ENCODE results near the gene ERI3.

Gene ERI3

DNA sequence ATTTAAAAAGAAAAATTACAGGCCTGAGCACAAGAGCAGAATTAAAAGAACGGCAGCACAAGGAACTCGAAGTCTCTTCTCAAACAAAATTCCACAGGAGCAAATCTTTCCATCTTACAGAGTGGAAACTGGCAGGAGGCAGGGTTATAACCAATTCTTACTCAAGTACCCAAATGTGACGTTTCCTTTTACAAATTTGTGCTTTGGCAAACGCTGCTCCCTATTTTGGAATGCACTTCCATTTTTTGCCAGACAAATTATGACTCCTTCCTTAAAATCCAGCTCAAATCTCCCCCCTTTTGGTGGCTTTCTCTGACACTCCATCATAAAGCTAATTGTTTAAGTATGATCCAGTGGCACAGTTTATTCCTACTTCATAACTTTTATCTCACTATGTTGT, 7.8 kb downstream of the ERI3 start:
- DNase-seq: no peak

DNA sequence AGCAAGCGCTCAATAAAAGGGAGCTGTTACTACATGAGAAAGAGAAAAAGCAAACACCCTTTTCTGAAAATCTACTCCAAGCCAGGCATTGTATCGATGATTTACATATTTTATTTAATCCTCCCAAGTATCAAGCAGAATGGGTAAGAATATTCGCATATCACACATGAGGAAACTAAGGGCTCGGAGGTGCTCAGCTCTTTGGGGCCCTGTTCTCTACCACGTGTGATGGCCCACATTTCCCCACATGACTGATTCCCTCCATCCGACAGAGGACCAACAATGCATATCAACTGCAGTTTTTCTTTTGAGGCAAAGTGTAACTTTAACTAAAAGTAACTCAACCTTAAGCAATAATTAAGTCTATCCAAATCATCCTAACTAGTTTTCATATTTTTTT, 8.2 kb downstream of the ERI3 start:
- DNase-seq: no peak

DNA sequence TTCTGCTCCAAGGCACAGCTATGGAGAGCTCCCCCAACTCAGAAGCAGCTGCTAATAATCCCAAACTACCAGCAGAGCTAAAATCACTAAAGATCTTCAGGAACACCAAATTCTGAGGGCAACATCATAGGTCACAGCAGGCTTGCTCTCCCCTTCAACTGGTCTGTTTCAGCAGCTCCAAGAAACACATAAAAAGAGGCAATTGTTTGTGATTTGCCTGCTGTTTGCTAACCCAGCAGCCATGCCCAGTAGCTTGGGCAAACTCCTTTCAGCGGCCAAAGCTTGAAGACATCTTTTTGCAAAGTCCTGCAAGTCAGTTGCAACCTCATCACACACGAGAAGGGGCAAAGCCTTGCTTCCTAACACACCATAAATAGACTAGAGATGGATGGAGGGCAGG, 8.9 kb downstream of the ERI3 start:
- no peak for DNase-seq

DNA sequence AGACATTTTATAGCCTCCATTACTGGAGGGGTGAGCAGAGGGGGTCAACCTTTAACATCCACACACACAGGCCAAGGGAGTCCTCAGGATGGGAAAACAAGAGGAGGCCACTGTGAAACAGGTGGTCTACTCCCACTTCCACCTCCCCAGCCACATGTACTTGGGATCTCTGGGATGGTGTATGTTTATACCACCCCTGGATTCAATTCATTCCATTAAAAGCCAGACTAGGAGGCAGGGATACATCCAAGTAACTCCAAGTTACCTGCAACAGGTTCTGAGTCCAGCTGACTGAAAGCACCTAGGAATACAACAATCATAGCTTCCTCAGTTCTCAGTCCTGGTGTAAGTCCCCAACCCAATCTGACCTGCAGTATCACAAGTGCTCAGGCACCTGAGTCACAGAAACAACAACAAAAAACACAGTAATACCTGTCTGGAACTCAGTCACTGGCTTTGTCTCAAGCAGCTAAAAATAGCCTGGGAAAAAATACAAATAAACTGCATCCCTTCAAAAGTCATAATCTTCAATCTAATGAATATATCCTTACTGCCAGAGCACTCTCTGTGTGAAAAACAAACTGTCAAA, 9.8 kb downstream of the ERI3 start:
- DNase-seq: no peak

DNA sequence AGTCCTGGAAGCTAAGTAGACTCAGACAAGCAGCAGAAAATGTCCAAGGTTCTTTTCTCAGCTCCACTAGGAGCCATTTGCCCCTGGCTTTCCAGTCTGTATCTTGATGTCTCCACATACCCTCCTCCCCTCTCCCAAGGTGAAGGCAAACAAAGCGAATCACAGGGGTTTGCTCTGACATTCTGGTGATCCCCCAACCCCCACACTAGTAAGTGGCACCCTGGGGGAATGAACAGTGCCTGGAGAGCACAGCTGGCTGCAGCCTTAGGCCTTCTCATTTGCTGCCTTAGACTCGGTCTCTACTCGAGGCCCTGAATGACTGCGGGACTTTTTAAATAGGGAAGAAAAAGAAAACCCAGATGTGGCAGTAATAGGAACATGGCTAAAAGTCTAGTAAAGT, 15.3 kb downstream of the ERI3 start:
- no peak for DNase-seq

DNA sequence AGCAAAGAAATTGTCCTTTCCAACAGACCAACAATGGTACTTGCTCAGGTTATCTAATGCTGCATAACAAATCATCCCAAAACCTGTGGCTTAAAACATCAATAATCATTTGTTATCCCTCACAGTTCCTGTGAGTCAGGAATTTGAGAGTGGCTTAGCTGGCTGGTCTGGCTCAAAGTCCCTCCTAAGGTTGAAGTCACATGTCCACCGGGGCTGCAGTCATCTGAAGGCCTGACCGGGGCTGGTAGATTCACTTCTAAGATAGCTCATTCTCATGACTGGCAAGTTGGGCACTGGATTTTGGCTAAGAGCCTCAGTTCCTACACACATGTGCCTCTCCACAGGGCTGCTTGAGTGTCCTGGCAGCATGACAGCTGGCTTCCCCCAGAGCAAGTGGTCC, 16.9 kb downstream of the ERI3 start:
- DNase-seq: no peak

DNA sequence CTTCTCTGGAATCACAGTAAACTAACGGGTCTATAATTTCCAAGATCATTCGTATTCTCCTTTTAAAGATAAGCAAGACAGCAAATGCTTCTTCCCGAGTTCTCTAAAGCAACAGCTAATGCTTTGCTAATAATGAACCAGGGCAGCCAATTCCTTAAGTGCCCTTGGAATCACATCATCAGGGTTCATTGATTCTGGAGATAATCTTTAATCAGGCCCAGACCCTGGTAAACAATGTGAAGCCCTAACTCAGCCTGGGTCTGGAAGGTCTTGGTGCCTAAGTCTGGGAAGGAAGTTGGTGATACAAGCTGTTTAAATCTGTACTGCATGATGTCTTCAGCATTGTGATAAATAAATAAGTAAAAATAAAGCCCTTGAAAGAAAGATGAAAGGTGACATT, 18.4 kb downstream of the ERI3 start:
- DNase-seq: no peak

DNA sequence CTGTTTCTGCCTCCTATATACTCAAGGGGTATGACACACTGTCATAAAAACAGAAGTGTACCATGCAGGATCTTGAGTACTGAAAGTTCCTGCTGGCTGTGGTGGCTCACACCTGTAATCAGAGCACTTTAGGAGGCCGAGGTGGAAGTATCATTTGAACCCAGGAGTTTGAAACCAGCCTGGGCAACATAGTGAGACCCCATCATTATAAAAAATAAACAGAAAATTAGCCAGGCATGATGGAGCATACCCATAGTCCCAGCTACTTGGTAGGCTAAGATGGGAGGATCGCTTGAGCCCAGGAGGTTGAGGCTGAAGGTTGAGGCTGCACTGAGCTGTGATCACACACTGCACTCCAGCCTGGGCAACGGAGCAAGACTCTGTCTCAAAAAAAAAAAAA, 20.1 kb downstream of the ERI3 start:
- DNase-seq: no peak

DNA sequence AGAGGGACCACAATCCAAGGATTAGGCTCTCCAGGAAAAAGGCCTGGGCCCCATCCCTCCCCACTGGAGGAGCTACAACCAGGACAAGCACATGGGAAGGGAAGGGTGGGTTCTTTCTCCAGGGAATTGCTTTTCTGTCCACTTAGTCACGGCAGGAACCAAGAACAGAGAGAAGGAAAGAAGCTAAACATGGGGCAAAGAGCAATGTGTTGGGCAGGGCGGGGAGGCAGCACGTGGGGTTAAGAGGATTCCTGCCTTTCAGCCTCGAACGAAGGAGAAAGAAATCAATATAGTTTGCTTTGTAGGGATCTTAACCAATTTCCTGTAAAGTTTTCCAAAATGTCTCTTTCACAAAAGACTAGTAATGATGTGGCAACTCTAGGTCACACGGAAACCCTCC, 21.7 kb downstream of the ERI3 start:
- DNase-seq: no peak

DNA sequence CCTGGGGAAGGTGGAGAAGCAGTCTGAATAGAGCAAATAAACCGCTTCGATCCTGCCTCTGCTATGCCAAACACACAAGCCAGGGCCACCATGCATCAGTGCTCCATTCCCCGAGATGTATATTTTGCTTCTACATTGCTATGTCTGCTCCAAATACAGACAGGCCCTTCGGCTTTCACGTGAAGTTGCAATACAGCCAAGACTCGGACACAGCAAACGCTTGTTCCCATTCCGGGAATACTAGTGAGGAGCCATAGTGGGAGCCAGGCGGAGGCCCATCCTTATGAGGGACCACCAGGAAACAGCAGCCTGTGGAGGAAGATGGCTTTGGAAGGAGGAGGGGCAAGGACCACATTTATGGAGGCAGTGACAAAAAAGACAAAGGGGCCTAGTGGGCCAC, 22.6 kb downstream of the ERI3 start:
- DNase-seq: no peak

DNA sequence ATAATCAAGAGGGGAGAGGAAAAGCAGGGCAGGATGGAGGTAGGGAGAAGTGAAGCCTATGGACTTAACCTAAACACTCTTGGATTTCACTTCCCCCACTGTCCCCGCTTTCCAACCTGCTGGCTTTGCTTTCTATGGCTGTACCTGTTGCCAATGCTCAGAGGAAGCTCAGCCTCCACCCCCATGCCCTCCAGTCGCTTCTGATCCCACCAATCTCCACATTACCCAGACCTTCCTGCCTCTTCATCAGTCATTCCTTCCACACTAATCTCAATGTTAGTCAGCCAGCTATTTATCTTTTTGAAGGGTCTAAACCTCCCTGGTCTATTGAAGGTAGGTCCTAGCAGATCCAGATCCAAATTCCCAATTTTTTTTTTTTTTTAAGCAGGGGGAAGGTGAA, 24.1 kb downstream of the ERI3 start:
- DNase-seq: no peak

DNA sequence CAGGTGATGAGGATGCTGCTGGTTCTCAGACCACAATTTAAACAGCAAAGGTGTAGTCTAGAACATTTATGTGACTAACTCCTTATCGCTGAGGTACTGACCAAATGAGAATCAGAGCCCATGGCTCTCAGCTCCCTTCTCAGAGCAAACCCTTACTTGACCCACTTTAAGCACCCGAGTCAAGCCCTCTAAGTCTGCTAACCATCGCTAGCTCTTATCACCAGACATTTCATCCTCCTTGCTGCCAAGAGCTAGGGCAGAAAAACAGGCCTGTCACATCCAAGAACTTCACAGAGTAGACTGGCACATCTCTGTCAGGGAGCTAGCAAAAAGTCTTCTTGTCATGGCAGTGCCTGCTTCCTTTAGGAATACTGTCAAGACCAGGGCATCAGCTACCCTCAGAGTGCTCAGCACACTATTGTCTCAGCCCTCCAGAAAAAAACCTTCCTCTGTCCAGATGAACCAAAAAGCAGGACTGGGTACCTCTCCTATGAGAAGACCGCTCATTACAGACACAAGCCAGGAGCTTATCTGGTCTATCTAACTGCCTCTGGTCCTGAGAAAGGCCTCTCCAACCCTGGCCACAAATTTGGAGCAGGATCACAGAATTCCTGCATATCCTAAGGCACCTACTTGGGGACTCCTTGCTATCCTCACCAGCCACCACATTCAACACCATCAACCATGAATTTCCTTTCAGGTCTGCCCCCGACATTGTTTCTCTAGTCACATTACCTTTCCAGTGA, 26.2 kb downstream of the ERI3 start:
- DNase-seq: no peak

DNA sequence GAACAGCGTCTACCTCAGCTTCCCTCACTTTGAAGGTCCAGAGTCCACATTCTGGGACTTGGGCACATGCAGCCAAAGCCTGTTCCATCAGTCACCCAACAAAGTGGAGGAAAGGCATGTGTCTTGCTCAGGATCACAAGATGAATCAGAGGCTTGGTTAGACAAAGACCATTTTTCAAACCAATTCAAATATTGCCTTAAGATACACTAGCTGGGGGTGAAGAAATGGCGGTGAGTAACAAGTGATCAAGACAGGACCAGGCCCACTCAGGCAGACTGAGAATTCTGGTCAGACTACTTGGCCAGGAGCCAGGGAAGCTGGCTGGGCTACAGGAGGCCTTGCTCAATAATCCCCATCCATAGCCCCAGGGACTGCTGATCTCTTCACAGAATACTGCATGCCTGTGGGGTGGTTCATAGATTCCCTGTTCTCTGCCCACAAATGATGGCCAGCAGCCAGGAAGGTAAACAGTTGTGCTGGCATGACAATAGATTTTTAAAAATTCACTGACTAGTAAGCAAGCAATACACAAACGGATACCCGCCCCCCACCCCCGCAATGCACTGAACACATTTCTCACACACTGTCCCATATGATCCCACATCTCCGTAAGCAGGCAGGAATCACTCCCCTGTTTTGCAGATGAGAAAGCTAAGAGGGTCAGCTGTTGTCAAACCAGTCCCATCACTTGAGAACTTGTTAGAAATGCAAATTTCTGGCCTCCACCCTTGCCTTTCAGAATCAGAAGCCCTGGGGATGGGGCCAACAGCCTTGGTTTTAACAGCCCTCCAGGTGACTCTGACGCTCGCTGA, 27.2 kb downstream of the ERI3 start:
- DNase-seq: peak; percentile 2 to 42

DNA sequence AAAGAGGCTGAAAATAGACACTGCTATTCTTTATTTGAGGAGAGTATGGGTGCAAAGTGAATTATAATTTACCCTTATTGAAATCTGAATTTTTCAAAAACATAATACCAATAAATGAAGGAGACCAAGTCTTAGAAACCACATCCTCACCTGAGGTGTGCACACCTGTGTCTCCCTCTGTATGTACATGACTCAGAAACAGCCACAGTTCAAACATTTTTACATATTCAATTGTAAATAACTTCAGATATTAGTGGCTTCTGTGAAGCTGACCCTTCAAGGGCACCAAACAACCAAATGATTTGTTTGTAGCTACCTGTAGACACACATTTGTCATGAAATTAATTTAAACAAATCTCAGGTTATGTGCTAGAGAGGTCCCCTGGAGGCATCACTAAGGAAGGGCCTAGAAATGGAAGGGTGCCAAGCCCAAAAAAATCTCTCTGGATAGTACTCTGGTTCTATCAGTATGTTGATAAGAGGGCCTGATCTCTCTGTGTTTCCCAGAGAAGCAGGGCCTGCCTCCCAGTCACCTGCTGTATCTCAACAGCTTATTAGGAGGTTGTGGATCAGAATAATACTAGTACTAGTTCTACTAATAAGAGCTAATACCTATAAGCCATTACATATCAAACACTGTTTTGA, 28.1 kb downstream of the ERI3 start:
- DNase-seq: no peak

DNA sequence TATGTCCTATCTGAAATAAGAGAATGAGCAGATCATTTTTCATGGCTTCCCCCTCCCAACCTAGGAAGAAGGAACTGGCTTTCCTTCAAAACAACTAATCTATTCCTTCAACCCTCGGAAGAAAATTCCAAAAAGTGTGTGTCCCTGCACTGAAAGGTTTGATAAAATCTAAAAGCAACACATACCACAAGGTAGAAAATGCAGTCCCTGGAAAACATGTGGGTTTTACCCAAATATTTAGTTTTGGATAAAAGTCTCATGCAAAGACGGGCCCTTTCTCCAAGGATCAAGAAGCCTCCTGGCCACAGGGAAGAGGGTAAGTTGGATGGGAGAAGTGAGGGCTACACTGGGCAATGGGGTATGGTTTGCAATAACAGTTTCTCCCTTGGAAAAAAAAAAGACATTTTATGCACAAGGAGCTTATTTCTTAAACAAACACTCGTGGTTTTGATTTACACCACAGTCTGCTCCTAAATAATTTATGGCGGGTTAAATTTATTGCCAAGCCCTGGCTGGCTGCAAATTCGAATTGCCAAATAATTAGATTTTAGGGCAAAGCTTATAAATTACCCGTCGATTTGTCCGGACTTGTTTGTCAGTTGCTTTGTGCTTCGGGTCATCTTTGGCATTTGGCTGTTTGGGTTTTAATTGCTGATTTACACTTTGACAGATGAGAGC, 28.9 kb downstream of the ERI3 start:
- no peak for DNase-seq

DNA sequence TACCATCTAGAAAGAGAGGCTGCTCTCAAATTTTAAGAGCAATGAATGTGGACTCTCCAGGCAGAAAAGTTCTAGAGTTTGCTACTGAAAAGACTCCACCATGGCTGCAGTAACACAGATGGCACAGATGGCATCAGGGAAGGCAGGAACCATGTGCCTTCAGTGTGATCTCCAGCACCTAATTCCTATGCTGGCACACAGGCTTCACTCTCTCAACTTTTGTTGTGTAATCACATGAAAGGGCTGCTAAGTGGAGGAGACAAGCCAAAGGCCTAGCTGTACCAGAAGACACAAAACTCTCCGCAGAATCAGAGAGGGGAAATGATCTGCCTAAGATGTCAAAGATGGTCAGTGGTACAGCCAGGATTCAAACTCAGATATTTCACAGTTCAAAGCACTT, 31.1 kb downstream of the ERI3 start:
- DNase-seq: no peak

DNA sequence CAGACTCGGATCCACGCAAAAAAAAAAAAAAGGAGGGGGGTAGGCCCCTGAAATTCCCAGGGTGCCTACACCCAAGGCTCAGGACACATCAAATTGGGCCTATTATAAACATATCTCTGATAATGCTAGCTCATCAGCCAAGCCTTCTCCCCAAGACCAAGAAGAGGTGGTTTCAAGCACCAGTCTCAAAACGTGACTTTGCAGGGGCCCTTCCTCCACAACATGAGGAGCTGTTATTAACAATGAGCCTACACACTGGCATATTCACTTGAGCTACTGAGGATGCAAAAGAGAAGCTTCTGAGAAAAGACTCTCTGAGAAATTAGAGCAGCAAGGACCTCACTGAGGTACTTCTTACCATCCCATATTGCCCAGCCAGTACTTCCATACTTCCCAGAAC, 32.7 kb downstream of the ERI3 start:
- DNase-seq: no peak

DNA sequence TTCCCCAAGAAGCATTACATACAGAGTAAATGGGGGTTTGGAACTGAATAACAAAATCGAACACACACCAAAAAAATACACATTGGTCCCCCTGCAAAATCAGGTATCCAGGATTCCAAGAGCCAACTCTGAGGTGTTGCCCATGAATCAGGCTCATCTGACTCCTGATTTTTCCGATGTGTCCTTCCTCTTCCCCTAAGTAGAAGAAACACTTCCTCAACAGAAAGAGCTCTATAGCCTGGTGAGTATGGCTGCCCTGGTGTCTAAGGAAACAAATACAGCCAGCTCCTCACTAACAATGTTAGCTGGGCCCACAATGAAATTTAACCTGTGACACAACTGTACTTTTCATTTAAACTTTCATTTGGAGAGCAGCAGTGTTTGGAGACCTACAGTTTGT, 33.6 kb downstream of the ERI3 start:
- no peak for DNase-seq

DNA sequence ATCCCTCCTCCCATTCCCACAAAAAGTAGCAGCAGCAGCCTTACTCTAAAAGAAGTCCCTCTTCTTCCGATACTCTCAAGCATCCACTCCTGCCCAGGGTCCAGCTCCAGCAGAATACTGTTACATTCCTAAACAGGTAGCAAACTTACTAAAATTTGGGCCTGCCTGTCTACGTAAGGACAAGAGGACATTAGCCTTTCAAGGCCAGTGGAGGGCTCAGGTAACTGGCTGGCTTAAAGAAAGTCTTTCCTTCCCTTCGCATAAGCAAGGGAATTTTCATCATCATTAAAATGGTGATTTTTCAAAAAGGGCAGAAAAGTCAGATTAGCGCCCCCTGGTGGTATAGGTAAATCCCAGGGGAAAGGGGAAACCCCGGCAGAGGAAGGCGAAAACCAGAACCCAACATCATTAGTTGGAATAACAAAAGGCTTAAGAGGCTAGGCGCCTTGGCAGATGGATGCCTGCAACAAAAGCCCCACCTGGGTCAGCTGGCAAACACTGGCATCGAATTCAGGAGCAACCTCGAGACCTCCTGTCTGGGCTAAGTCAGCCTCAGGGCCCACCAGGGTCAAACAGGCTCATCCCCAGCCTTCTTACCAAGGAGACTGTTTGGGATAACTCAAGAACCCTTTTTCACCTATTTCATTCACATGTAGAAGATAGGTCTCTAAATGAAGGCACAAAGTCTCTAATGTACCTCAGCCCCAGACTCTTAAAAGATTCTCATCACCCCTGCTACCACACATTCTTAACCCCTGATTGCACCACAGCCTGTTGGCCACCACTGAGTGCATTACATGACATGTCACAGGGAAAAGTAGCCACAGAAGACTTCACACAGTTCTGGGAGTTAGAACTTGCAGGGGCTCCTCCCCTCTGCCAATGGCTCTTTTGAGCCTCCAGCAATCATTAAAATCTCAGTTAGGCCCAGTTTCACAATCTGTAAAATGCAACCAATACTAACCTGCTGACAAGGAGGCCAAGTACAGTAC, 36.7 kb downstream of the ERI3 start:
- DNase-seq: peak; percentile 42 to 74

DNA sequence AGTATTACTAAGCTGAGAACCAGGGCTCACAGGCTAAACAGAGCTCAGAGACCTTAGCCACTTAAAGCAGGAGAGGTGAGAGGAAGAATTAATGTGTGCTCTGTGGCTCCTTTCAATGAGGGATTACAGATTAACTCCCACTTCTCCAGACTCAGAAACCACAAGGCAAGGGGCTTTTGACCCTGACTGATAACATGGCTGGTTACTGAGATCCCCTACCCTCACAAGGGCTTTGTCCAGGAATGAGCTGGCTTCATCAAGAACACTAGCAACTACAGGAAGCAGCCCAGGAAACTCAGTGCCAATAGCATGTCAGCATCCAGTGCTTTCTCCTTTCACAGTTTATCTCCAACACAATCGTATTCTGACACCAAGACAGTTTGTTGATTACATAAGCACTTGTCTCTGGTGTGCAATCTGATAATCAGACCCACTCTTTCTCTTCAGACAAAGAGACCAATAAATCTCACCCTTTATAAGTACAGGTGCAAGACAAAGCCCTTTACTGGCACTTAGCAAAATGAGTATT, 38.8 kb downstream of the ERI3 start:
- peak; percentile 26 to 68 for DNase-seq

DNA sequence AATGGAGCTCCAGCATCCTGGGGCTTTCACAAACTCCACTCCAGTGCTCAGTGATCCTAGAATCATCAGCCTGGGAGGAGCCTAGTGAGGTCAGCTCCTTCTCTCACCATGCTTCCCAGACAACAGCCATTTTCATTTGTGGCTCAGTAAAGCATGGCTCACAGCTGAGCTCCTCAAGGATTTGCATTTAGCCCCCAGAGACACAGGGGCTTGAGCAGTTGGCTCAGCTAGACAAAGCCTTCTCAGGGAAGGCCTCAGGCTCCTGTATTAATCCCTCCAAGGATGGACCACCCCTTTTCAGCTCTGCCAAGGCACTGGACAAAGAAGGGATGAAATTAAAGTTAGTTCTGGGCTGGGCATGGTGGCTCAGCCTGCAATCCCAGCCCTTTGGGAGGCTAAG, 39.5 kb downstream of the ERI3 start:
- DNase-seq: peak; percentile 1 to 37

DNA sequence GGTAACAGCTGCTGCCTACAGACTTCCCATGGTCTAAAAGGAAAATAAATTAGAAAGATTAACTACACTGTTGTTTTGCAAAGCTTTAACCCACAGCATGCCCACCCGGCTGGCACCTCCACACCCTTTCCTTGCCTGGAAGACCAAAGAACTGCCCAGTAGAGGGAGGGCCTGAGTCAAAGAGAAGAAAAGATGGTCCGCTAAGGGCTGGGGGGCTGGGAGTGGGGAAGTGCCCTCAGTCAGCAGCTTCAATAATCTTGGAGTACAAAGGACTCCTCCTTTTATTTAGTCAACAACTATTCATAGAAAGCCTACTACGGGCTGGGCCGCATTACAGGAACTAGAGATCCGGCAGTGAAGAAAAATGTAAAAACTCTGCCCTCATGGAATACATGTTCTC, 40.6 kb downstream of the ERI3 start:
- peak; percentile 1 to 36 for DNase-seq

Data from NCI-H524 (cell line).